ENCODE measurements around the gene DIPK1B. TPM values are rescaled to one million over a fixed set of nuclear protein-coding genes. Genes with fewer than 3 reads are reported as not detected.

The DIPK1B gene
- total RNA-seq, 1 experiment from 2014 or later, result 40.4 TPM

GRCh38 chr9:136693135-136693489, 19.3 kb upstream of the DIPK1B start:
- BruUV-seq (replicated peaks), result TSS peak; percentile 74
- Mint-ChIP-seq H3K4me1 (ENCODE audit: low read depth, unreplicated experiment) (peaks cover 24% of the 10 kb centered on the region), H3K4me3 (ENCODE audit: unreplicated experiment) (peak overlapping the region; percentile 54), H3K36me3 (ENCODE audit: insufficient read depth, unreplicated experiment) (peaks cover 8% of the 10 kb centered on the region), H3K27ac (ENCODE audit: unreplicated experiment) (peak overlapping the region; percentile 91), H3K9me3 (ENCODE audit: unreplicated experiment) (no peaks in the 10 kb centered on the region), H3K27me3 (ENCODE audit: insufficient read depth, unreplicated experiment) (no peaks in the 10 kb centered on the region)
- intact Hi-C loops (cut with micrococcal nuclease; ENCODE audit: unreplicated experiment), result loop anchor here (1.0 to 5.0 kb wide), 2 partner anchors 61 to 209 kb away; no protein-coding TSS in a partner anchor
- no peak overlapping the region for H3K4me3 ChIP-seq (ENCODE audit: low read depth, low read length)
- ChIA-PET POLR2A (interaction anchor here (0.6 to 1.1 kb wide), 4 partner anchors 16 to 209 kb away, joined by 3 to 4 read pairs (median 4); no protein-coding TSS in a partner anchor), CTCF (interaction anchor here (0.6 to 1.9 kb wide), 11 partner anchors 10 to 394 kb away, joined by 3 to 12 read pairs (median 5); partner anchors contain the start of gene MAN1B1)
- no peaks in the 10 kb centered on the region for H3K9me3 ChIP-seq
- no peak for DNase-seq
- TF ChIP-seq CTCF (IDR thresholded peaks at IDR 0.05; ENCODE audit: insufficient read depth in 1 of 2, low read depth in 1 of 2, low read length in 1 of 2, severe bottlenecking in 1 of 2, unreplicated experiment in 1 of 2), result no peak
- no peaks in the 10 kb centered on the region for H3K27me3 ChIP-seq (replicated peaks; ENCODE audit: control insufficient read depth, insufficient read depth, low read length)
- peaks cover 62% of the 10 kb centered on the region for H3K4me1 ChIP-seq
- no peaks in the 10 kb centered on the region for H3K36me3 ChIP-seq (ENCODE audit: control insufficient read depth, insufficient read depth, low read length)

DNA sequence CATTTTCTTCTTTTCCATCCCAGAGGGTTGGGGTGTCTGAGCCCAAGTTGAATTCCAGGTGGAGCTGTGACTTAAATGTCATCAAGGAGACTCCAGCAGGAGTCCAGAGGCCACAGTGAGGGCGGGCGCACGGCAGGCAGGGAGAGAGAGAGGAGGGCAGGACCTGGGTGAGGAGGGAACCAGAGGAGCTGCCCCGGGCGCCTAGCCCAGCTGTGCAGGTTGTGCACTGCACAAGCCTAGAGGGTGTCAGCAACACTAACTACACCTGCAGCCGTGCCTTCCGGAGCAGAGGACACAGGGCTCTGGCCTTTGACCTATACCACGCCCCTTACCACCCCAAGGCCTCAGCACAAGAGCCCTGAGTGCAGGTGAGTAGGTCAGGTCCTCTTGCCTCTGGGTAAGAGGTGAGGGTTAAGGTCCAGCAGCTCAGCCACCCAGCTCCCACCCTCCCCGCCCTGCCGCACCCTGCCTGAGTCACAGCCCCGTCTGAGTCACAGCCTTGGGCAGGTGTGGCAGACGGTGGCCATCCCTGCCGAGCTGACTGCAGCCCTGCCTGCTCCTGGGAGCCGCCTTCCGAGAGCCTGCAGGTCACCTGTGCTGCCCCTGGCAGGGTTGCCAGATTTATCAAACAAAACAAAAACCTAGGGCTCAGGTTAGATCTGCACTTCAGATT, 18.7 kb upstream of the DIPK1B start:
- BruUV-seq (replicated peaks), result no TSS peak
- peaks cover 8% of the 10 kb centered on the region for H3K36me3 Mint-ChIP-seq (ENCODE audit: insufficient read depth, unreplicated experiment)
- intact Hi-C loops (cut with micrococcal nuclease; ENCODE audit: unreplicated experiment), result loop anchor here (1.0 to 5.0 kb wide), 2 partner anchors 61 to 209 kb away; no protein-coding TSS in a partner anchor
- Histone ChIP-seq H3K27me3 (replicated peaks; ENCODE audit: control insufficient read depth, insufficient read depth, low read length) (no peaks in the 10 kb centered on the region), H3K4me1 (peaks cover 65% of the 10 kb centered on the region), H3K36me3 (ENCODE audit: control insufficient read depth, insufficient read depth, low read length) (no peaks in the 10 kb centered on the region), H3K9me3 (no peaks in the 10 kb centered on the region), H3K4me3 (ENCODE audit: low read depth, low read length) (no peak overlapping the region)
- no peaks in the 10 kb centered on the region for H3K27me3 Mint-ChIP-seq (ENCODE audit: insufficient read depth, unreplicated experiment)
- H3K27ac Mint-ChIP-seq (ENCODE audit: unreplicated experiment), result peak overlapping the region; percentile 91
- peaks cover 27% of the 10 kb centered on the region for H3K4me1 Mint-ChIP-seq (ENCODE audit: low read depth, unreplicated experiment)
- CTCF ChIA-PET, result interaction anchor here (0.6 to 1.9 kb wide), 12 partner anchors 11 to 393 kb away, joined by 3 to 12 read pairs (median 5); partner anchors contain the start of gene MAN1B1
- TF ChIP-seq CTCF (IDR thresholded peaks at IDR 0.05; ENCODE audit: insufficient read depth in 1 of 2, low read depth in 1 of 2, low read length in 1 of 2, severe bottlenecking in 1 of 2, unreplicated experiment in 1 of 2), result no peak
- no peaks in the 10 kb centered on the region for H3K9me3 Mint-ChIP-seq (ENCODE audit: unreplicated experiment)
- POLR2A ChIA-PET, result interaction anchor here (0.6 to 1.1 kb wide), 4 partner anchors 17 to 209 kb away, joined by 3 to 4 read pairs (median 4); no protein-coding TSS in a partner anchor
- peak overlapping the region; percentile 54 for H3K4me3 Mint-ChIP-seq (ENCODE audit: unreplicated experiment)
- DNase-seq, result peak; percentile 87 to 97

DNA sequence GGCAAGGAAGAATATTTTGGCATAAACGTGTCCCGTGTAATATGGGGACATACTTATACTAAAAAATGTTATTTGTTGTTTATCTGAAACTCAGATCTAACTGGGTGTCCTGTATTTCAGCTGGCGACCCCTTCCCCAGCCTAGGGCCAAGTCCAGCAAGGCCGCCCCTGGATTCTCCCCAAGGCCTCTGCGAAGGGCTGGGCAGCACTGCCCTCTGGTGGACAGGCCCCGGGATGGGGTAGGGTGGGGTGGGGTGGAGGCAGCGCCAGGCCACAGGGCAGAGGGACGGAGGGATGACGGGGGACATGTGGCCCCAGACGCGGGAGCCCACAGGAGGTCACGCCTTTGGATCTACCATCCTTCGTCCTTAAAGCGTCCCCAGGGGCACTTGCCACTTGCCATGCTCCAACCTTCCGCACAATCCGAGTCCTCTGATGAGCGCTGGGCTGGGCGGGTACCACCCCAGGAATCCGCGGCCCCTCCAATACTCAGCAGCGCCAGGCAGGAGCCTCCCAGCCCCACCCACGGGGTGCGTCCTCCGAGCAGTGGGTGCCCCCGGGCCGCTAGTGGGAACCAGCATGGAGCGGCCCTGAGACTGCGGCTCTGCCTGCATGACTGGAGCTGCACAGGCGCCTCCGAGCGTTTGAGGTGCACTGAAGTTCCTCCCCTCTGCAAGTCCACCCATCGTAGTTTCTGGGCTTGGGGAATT, 18.1 kb upstream of the DIPK1B start:
- TF ChIP-seq CTCF (IDR thresholded peaks at IDR 0.05; ENCODE audit: insufficient read depth in 1 of 2, low read depth in 1 of 2, low read length in 1 of 2, severe bottlenecking in 1 of 2, unreplicated experiment in 1 of 2), result peak; percentile 86 to 89
- POLR2A ChIA-PET, result interaction anchor here (0.8 kb wide), 1 partner anchor 25 kb away, joined by 3 read pairs; no protein-coding TSS in a partner anchor
- Mint-ChIP-seq H3K27me3 (ENCODE audit: insufficient read depth, unreplicated experiment) (no peaks in the 10 kb centered on the region), H3K4me3 (ENCODE audit: unreplicated experiment) (no peak overlapping the region), H3K9me3 (ENCODE audit: unreplicated experiment) (no peaks in the 10 kb centered on the region), H3K36me3 (ENCODE audit: insufficient read depth, unreplicated experiment) (peaks cover 8% of the 10 kb centered on the region), H3K4me1 (ENCODE audit: low read depth, unreplicated experiment) (peaks cover 31% of the 10 kb centered on the region), H3K27ac (ENCODE audit: unreplicated experiment) (peak overlapping the region; percentile 91)
- Histone ChIP-seq H3K4me1 (peaks cover 72% of the 10 kb centered on the region), H3K9me3 (no peaks in the 10 kb centered on the region), H3K4me3 (ENCODE audit: low read depth, low read length) (no peak overlapping the region), H3K27me3 (replicated peaks; ENCODE audit: control insufficient read depth, insufficient read depth, low read length) (no peaks in the 10 kb centered on the region), H3K36me3 (ENCODE audit: control insufficient read depth, insufficient read depth, low read length) (no peaks in the 10 kb centered on the region)
- intact Hi-C loops (cut with micrococcal nuclease; ENCODE audit: unreplicated experiment), result loop anchor here (5.0 kb wide), 1 partner anchor 62 kb away; no protein-coding TSS in a partner anchor
- CTCF ChIA-PET, result interaction anchor here (0.6 to 1.9 kb wide), 11 partner anchors 12 to 210 kb away, joined by 3 to 12 read pairs (median 5); no protein-coding TSS in a partner anchor
- DNase-seq, result peak; percentile 79 to 83
- no TSS peak for BruUV-seq (replicated peaks)
